Keratinocyte (primary cell): ENCODE results near the gene CYSTM1. TPM values are rescaled to one million over a fixed set of nuclear protein-coding genes. Genes with fewer than 3 reads are reported as not detected.

Source experiments
- DNase-seq: peaks from one replicate; pipeline ENCODE4 v3.0.0-alpha.2; 2011; ENCODE audit warnings: low read depth, missing footprints, low spot score
- FAIRE-seq: peaks from 2 replicates; lab custom pipeline; 2011; peaks lifted over from hg19 to GRCh38; lab: Jason Lieb, UNC
- H2AFZ ChIP-seq: 2 replicates; pipeline ENCODE4 v1.6.0; 2012; ENCODE audit warnings: low read length, control low read depth, inconsistent platforms; ENCODE audit not compliant: control insufficient read depth
- H3K27ac ChIP-seq: 2 replicates; pipeline ENCODE4 v1.5.1; 2011; ENCODE audit warnings: low read length; ENCODE audit not compliant: control insufficient read depth, insufficient read depth
- H3K27me3 ChIP-seq: 3 replicates; pipeline ENCODE4 v1.6.0; 2011; ENCODE audit warnings: low read length; ENCODE audit not compliant: control insufficient read depth, insufficient read depth; ENCODE audit errors: extremely low read depth
- H3K36me3 ChIP-seq, 2 experiments: 2 replicates in 1 of 2; 3 replicates in 1 of 2; pipeline ENCODE4 v1.5.1; 2011; ENCODE audit warnings: low read length in 2 of 2, mild to moderate bottlenecking in 1 of 2; ENCODE audit not compliant: control insufficient read depth in 2 of 2, insufficient read depth in 2 of 2; ENCODE audit errors: extremely low read depth in 1 of 2
- H3K4me1 ChIP-seq: 3 replicates; pipeline ENCODE4 v1.5.1; 2011; ENCODE audit warnings: low read length; ENCODE audit not compliant: control insufficient read depth, insufficient read depth; ENCODE audit errors: extremely low read depth
- H3K4me2 ChIP-seq: 3 replicates; pipeline ENCODE4 v1.6.0; 2011; ENCODE audit warnings: low read depth, low read length; ENCODE audit not compliant: control insufficient read depth, insufficient read depth; ENCODE audit errors: extremely low read depth
- H3K4me3 ChIP-seq, 3 experiments: fragments of 200-600 bp in 1 of 3; sonication (generic) in 1 of 3; 2 replicates in 2 of 3; 3 replicates in 1 of 3; pipeline ENCODE4 v1.5.1; 2011 to 2016; ENCODE audit warnings: low read length in 3 of 3, mild to moderate bottlenecking in 3 of 3, control low read depth in 2 of 3, inconsistent platforms in 1 of 3, low read depth in 1 of 3, mixed read lengths in 1 of 3, mixed run types in 1 of 3, moderate library complexity in 1 of 3; ENCODE audit not compliant: control insufficient read depth in 2 of 3, insufficient read depth in 2 of 3; ENCODE audit errors: extremely low read depth in 1 of 3
- H3K79me2 ChIP-seq: 2 replicates; pipeline ENCODE4 v1.6.0; 2012; ENCODE audit warnings: low read length; ENCODE audit not compliant: control insufficient read depth, insufficient read depth
- H3K9ac ChIP-seq: 3 replicates; pipeline ENCODE4 v1.6.0; 2011; ENCODE audit warnings: low read length; ENCODE audit not compliant: control insufficient read depth, insufficient read depth; ENCODE audit errors: extremely low read depth
- H3K9me1 ChIP-seq: 3 replicates; pipeline ENCODE4 v1.6.0; 2011; ENCODE audit warnings: low read length; ENCODE audit not compliant: control insufficient read depth, insufficient read depth; ENCODE audit errors: extremely low read depth
- H3K9me3 ChIP-seq: 2 replicates; pipeline ENCODE4 v1.5.1; 2012; ENCODE audit warnings: low read depth, low read length; ENCODE audit not compliant: control insufficient read depth
- H4K20me1 ChIP-seq: 3 replicates; pipeline ENCODE4 v1.6.0; 2011; ENCODE audit warnings: low read length; ENCODE audit not compliant: control insufficient read depth, insufficient read depth; ENCODE audit errors: extremely low read depth
- CTCF ChIP-seq, 3 experiments: IDR thresholded peaks in 1 of 3; conservative IDR thresholded peaks in 1 of 3; optimal IDR thresholded peaks in 1 of 3; 2 replicates in 2 of 3; 3 replicates in 1 of 3; pipeline versions ENCODE3 to v1.5.1; 2011; ENCODE audit warnings: low read length in 3 of 3, mild to moderate bottlenecking in 3 of 3, moderate library complexity in 2 of 3, control low read depth in 1 of 3, inconsistent platforms in 1 of 3; ENCODE audit not compliant: insufficient read depth in 2 of 3; ENCODE audit errors: extremely low read depth in 1 of 3
- EZH2 ChIP-seq: IDR thresholded peaks from one replicate; pipeline ENCODE4 v1.6.1; 2012; ENCODE audit warnings: inconsistent platforms, mild to moderate bottlenecking, low read length, moderate library complexity
- dilution Hi-C: fragments of 300-500 bp; cut with MboI; formaldehyde crosslinking; loops from one replicate; pipeline ENCODE4 v1.7.0; 2020; ENCODE audit warnings: low sequenced_read_pairs; ENCODE audit not compliant: extremely low pct_ligation_motif_present
- polyA plus RNA-seq, 5 experiments: library from polyadenylated mRNA; depleted of rRNA in 3 of 5; stranded (reverse) in 3 of 5; stranded (forward) in 1 of 5; unstranded in 1 of 5; fragments of >200 nt; gene quantifications; 1 replicate in 1 of 5; 2 replicates in 3 of 5; 3 replicates in 1 of 5; pipeline versions ENCODE4 v1.2.1 to v1.2.3, GENCODE V29; 2011 to 2012; ENCODE audit warnings: missing spikeins in 2 of 5, low read depth in 1 of 5, low replicate concordance in 1 of 5

Gene CYSTM1
- polyA plus RNA-seq, 1 donor (not counting 4 experiments of a cell fraction or from before 2014, with no cell fraction given), result 34.3 TPM

GRCh38 chr5:140286424-140286823 lies 111.4 kb downstream of the CYSTM1 start:
- H2AFZ ChIP-seq, result no peak overlapping the region
- no peaks in the 10 kb centered on the region for H3K9me1 ChIP-seq
- H3K9me3 ChIP-seq, result no peaks in the 10 kb centered on the region
- no peaks in the 10 kb centered on the region for H4K20me1 ChIP-seq
- no peaks in the 10 kb centered on the region for H3K4me1 ChIP-seq
- dilution Hi-C loops, result no loop called here
- no peak overlapping the region for H3K27ac ChIP-seq
- H3K79me2 ChIP-seq, result peaks cover 68% of the 10 kb centered on the region
- no peaks in the 10 kb centered on the region for H3K27me3 ChIP-seq
- no peaks in the 10 kb centered on the region for H3K36me3 ChIP-seq
- TF ChIP-seq EZH2 (no peak), CTCF (optimal IDR thresholded peaks at IDR 0.05 in 1 of 3, IDR thresholded peaks at IDR 0.05 in 1 of 3, conservative IDR thresholded peaks at IDR 0.05 in 1 of 3; ENCODE audit: extremely low read depth in 1 of 3, insufficient read depth in 2 of 3, low read length in 3 of 3) (no peak)
- no peak overlapping the region for H3K4me2 ChIP-seq
- no peak overlapping the region for H3K9ac ChIP-seq
- H3K4me3 ChIP-seq, result no peak overlapping the region
- no peak for DNase-seq
- no peak for FAIRE-seq

GRCh38 chr5:140287801-140288521 lies 113.0 kb downstream of the CYSTM1 start:
- no peak for DNase-seq
- Histone ChIP-seq H3K4me3 (no peak overlapping the region), H2AFZ (no peak overlapping the region), H3K27ac (no peak overlapping the region), H3K4me2 (no peak overlapping the region), H3K9me3 (no peaks in the 10 kb centered on the region), H4K20me1 (no peaks in the 10 kb centered on the region), H3K4me1 (peaks cover 3% of the 10 kb centered on the region), H3K27me3 (no peaks in the 10 kb centered on the region), H3K79me2 (peaks cover 77% of the 10 kb centered on the region), H3K9ac (no peak overlapping the region), H3K9me1 (peaks cover 2% of the 10 kb centered on the region), H3K36me3 (no peaks in the 10 kb centered on the region)
- dilution Hi-C loops, result no loop called here
- no peak for FAIRE-seq
- TF ChIP-seq CTCF (optimal IDR thresholded peaks at IDR 0.05 in 1 of 3, IDR thresholded peaks at IDR 0.05 in 1 of 3, conservative IDR thresholded peaks at IDR 0.05 in 1 of 3; ENCODE audit: extremely low read depth in 1 of 3, insufficient read depth in 2 of 3, low read length in 3 of 3), result no peak
- no peak for TF ChIP-seq EZH2
